Measurements from ENCODE around the gene TIMM10. TPM values are rescaled to one million over a fixed set of nuclear protein-coding genes. Genes with fewer than 3 reads are reported as not detected.
"Not testable (repeated sequence)": the region's sequence is repeated elsewhere in the genome, so short reads cannot be mapped to it uniquely, and the experiment has no call there.

The TIMM10 gene
- total RNA-seq, 1 experiment from 2014 or later: 47.9 TPM

GRCh38 chr11:57542582-57542981 lies 12.0 kb upstream of the TIMM10 start:
- no peak for DNase-seq (ENCODE audit: low read depth)

- DNase-seq (ENCODE audit: low read depth): no peak
Observed at GRCh38 chr11:57541169-57541568, 10.6 kb upstream of the TIMM10 start.

- DNase-seq (ENCODE audit: low read depth): peak; percentile 64
Observed at GRCh38 chr11:57539342-57539741, 8.8 kb upstream of the TIMM10 start.

GRCh38 chr11:57536947-57537619 lies 6.5 kb upstream of the TIMM10 start, which contains the start of gene SMTNL1:
TSS of gene SMTNL1 (plus strand) at chr11:57537595. CDS start at chr11:57542643, 5,048 bp downstream.
- DNase-seq (ENCODE audit: low read depth): no peak

GRCh38 chr11:57534449-57534848 lies 3.9 kb upstream of the TIMM10 start:
- not testable (repeated sequence) for DNase-seq (ENCODE audit: low read depth)

- no peak for DNase-seq (ENCODE audit: low read depth)
Observed at GRCh38 chr11:57530215-57530595, 349 bp downstream of the TIMM10 start.

GRCh38 chr11:57529012-57529411 lies 1.5 kb downstream of the TIMM10 start:
- DNase-seq (ENCODE audit: low read depth): no peak

- DNase-seq (ENCODE audit: low read depth): peak; percentile 53
Observed at GRCh38 chr11:57527056-57527631, 3.4 kb downstream of the TIMM10 start.

- DNase-seq (ENCODE audit: low read depth): no peak
Observed at GRCh38 chr11:57523419-57523818, 7.1 kb downstream of the TIMM10 start.

- no peak for DNase-seq (ENCODE audit: low read depth)
Observed at GRCh38 chr11:57521116-57521515, 9.4 kb downstream of the TIMM10 start.

- no peak for DNase-seq (ENCODE audit: low read depth)
Observed at GRCh38 chr11:57516061-57516443, 14.5 kb downstream of the TIMM10 start.

GRCh38 chr11:57515332-57516060 lies 15.1 kb downstream of the TIMM10 start, which contains the start of gene SLC43A1:
TSS of gene SLC43A1 (minus strand) at chr11:57515702. CDS start at chr11:57514111, 1,591 bp downstream.
- peak; percentile 58 for DNase-seq (ENCODE audit: low read depth)

GRCh38 chr11:57514538-57515331 lies 15.8 kb downstream of the TIMM10 start:
- peak; percentile 55 for DNase-seq (ENCODE audit: low read depth)

- DNase-seq (ENCODE audit: low read depth): peak; percentile 55
Observed at GRCh38 chr11:57513911-57514537, 16.5 kb downstream of the TIMM10 start.

GRCh38 chr11:57513452-57513795 lies 17.1 kb downstream of the TIMM10 start:
- no peak for DNase-seq (ENCODE audit: low read depth)

GRCh38 chr11:57512646-57513451 lies 17.7 kb downstream of the TIMM10 start:
- no peak for DNase-seq (ENCODE audit: low read depth)

- DNase-seq (ENCODE audit: low read depth): no peak
Observed at GRCh38 chr11:57511741-57512430, 18.7 kb downstream of the TIMM10 start.

- DNase-seq (ENCODE audit: low read depth): no peak
Observed at GRCh38 chr11:57508341-57509170, 22.0 kb downstream of the TIMM10 start.

GRCh38 chr11:57506522-57506921 lies 24.0 kb downstream of the TIMM10 start:
- DNase-seq (ENCODE audit: low read depth): no peak
